HCT116 (cell line): ENCODE results near the gene KTN1. TPM values are rescaled to one million over a fixed set of nuclear protein-coding genes. Genes with fewer than 3 reads are reported as not detected.

Experiments used
- ATAC-seq: fragments of 200-7000 bp; cut with Tn5 transposase; 2 replicates; pipeline ENCODE4 v1.9.1; 2020; ENCODE audit warnings: mild to moderate bottlenecking, moderate library complexity
- BruUV-seq: library from RNA; stranded (reverse); fragments of 400-500 nt; replicated peaks from 2 replicates; lab custom pipeline; 2021; lab: Mats Ljungman, UMichigan
- CTCF ChIA-PET: fragments of 300-600 bp; sonication (Branson Sonifier 250); formaldehyde crosslinking; loops from one replicate; lab custom pipeline; 2021; ENCODE audit warnings: antibody characterized with exemption; lab: Charles Lee
- POLR2A ChIA-PET: fragments of 300-600, 350-600 bp; sonication (Branson Sonifier 250); formaldehyde crosslinking; loops from one replicate; lab custom pipeline; 2021; ENCODE audit warnings: antibody characterized with exemption; lab: Charles Lee
- RAD21 ChIA-PET, 2 experiments: fragments of 300-600 bp; sonication (Branson Sonifier 250); formaldehyde crosslinking; loops; one replicate each; lab custom pipeline; 2023; ENCODE audit warnings: low total read pairs in 2 of 2; ENCODE audit not compliant: uncharacterized antibody in 2 of 2, unreplicated experiment in 2 of 2, low non-redundant PET in 1 of 2; lab: Charles Lee
- DNase-seq: peaks from one replicate; pipeline ENCODE4 v3.0.0-alpha.2; 2010; ENCODE audit warnings: low read depth, low spot score
- H2AFZ ChIP-seq: fragments of 200-600 bp; shearing (Covaris generic), sonication (generic); 2 replicates; pipeline ENCODE4 v1.6.1; 2017; ENCODE audit warnings: low read depth, mixed run types, mixed read lengths, antibody characterized with exemption, low read length; ENCODE audit not compliant: poor library complexity, severe bottlenecking
- H3K27ac ChIP-seq: 2 replicates; pipeline ENCODE4 v1.5.1; 2012; ENCODE audit warnings: low read depth, low read length
- H3K27me3 ChIP-seq: fragments of 200-600 bp; sonication (generic); 2 replicates; pipeline ENCODE4 v1.6.1; 2016; ENCODE audit warnings: mixed run types, low read length, mixed read lengths; ENCODE audit not compliant: insufficient read depth
- H3K36me3 ChIP-seq, 2 experiments: fragments of 200-500 bp in 1 of 2; fragments of 200-600 bp in 1 of 2; sonication (Bioruptor generic) in 1 of 2; sonication (generic) in 1 of 2; 2 replicates each; pipeline versions ENCODE4 v1.5.1 to v1.6.1; 2014 to 2016; ENCODE audit warnings: low read length in 2 of 2, inconsistent platforms in 1 of 2, mixed read lengths in 1 of 2, mixed run types in 1 of 2; ENCODE audit not compliant: insufficient read depth in 2 of 2, control insufficient read depth in 1 of 2
- H3K4me1 ChIP-seq, 2 experiments: fragments of 200-600 bp in 1 of 2; sonication (generic) in 1 of 2; 2 replicates each; pipeline versions ENCODE4 v1.5.1 to v1.6.1; 2012 to 2017; ENCODE audit warnings: low read length in 2 of 2, inconsistent platforms in 1 of 2, mild to moderate bottlenecking in 1 of 2, mixed read lengths in 1 of 2, mixed run types in 1 of 2, moderate library complexity in 1 of 2; ENCODE audit not compliant: insufficient read depth in 2 of 2, control insufficient read depth in 1 of 2
- H3K4me2 ChIP-seq: fragments of 200-600 bp; sonication (generic); 2 replicates; pipeline ENCODE4 v1.6.1; 2017; ENCODE audit warnings: mixed run types, low read length, mixed read lengths
- H3K4me3 ChIP-seq, 2 experiments: fragments of 200-600 bp in 1 of 2; sonication (generic) in 1 of 2; replicated peaks in 1 of 2; 2 replicates each; pipeline ENCODE4 v1.5.1; 2011 to 2016; ENCODE audit warnings: low read length in 2 of 2, control low read depth in 1 of 2, low read depth in 1 of 2, mild to moderate bottlenecking in 1 of 2, mixed read lengths in 1 of 2, mixed run types in 1 of 2
- H3K79me2 ChIP-seq: fragments of 200-600 bp; sonication (generic); 2 replicates; pipeline ENCODE4 v1.6.1; 2017; ENCODE audit warnings: mild to moderate bottlenecking, mixed run types, low read length, moderate library complexity, mixed read lengths; ENCODE audit not compliant: insufficient read depth
- H3K9ac ChIP-seq: fragments of 200-600 bp; sonication (generic); 2 replicates; pipeline ENCODE4 v1.6.1; 2016; ENCODE audit warnings: low read length, mixed read lengths
- H3K9me2 ChIP-seq: fragments of 200-600 bp; sonication (generic), shearing (Covaris generic); 2 replicates; pipeline ENCODE4 v1.6.1; 2017; ENCODE audit warnings: mixed run types, mild to moderate bottlenecking, moderate library complexity; ENCODE audit not compliant: insufficient read depth
- H3K9me3 ChIP-seq, 2 experiments: fragments of 200-500 bp in 1 of 2; fragments of 200-600 bp in 1 of 2; sonication (Bioruptor generic) in 1 of 2; sonication (generic) in 1 of 2; 2 replicates each; pipeline ENCODE4 v1.6.1; 2014 to 2017; ENCODE audit warnings: low read length in 2 of 2, mixed read lengths in 2 of 2, inconsistent platforms in 1 of 2, low read depth in 1 of 2, mild to moderate bottlenecking in 1 of 2, mixed run types in 1 of 2, moderate library complexity in 1 of 2; ENCODE audit not compliant: control insufficient read depth in 1 of 2, insufficient read depth in 1 of 2
- H4K20me1 ChIP-seq: fragments of 200-600 bp; sonication (generic), shearing (Covaris generic); 2 replicates; pipeline ENCODE4 v1.6.1; 2017; ENCODE audit warnings: mixed run types, mild to moderate bottlenecking, moderate library complexity; ENCODE audit not compliant: insufficient read depth
- CBX3 ChIP-seq: IDR thresholded peaks from 2 replicates; pipeline ENCODE4 v1.6.1; 2012; ENCODE audit warnings: low read depth
- CEBPB ChIP-seq: IDR thresholded peaks from 2 replicates; pipeline ENCODE4 v1.6.1; 2012; ENCODE audit warnings: low read depth
- CTCF ChIP-seq, 3 experiments: fragments of 200-600 bp in 1 of 3; sonication (generic) in 1 of 3; IDR thresholded peaks in 2 of 3; conservative IDR thresholded peaks in 1 of 3; 2 replicates each; pipeline ENCODE4 v1.5.1; 2012 to 2017; ENCODE audit warnings: low read depth in 2 of 3, low read length in 2 of 3, antibody characterized with exemption in 1 of 3, borderline replicate concordance in 1 of 3, control low read depth in 1 of 3, mild to moderate bottlenecking in 1 of 3, mixed read lengths in 1 of 3, mixed run types in 1 of 3, moderate library complexity in 1 of 3; ENCODE audit not compliant: insufficient read depth in 1 of 3
- EGR1 ChIP-seq: IDR thresholded peaks from 2 replicates; pipeline ENCODE4 v1.6.1; 2012; ENCODE audit warnings: low read depth
- EZH2 ChIP-seq: fragments of 200-600 bp; sonication (generic); IDR thresholded peaks from 2 replicates; pipeline ENCODE4 v1.6.1; 2017; ENCODE audit warnings: antibody characterized with exemption, mixed run types
- JUND ChIP-seq: IDR thresholded peaks from 2 replicates; pipeline ENCODE4 v1.6.1; 2012
- RAD21 ChIP-seq: IDR thresholded peaks from 2 replicates; pipeline ENCODE4 v1.6.1; 2012; ENCODE audit warnings: low read depth, mild to moderate bottlenecking
- REST ChIP-seq: IDR thresholded peaks from 2 replicates; pipeline ENCODE4 v1.6.1; 2012; ENCODE audit warnings: low read depth
- SIN3A ChIP-seq: IDR thresholded peaks from 2 replicates; pipeline ENCODE4 v1.6.1; 2012; ENCODE audit warnings: low read depth
- SP1 ChIP-seq: IDR thresholded peaks from 2 replicates; pipeline ENCODE4 v1.6.1; 2012; ENCODE audit warnings: low read depth
- YY1 ChIP-seq: IDR thresholded peaks from 2 replicates; pipeline ENCODE4 v1.6.1; 2011; ENCODE audit warnings: low read length, low read depth, moderate library complexity, mild to moderate bottlenecking; ENCODE audit not compliant: insufficient replicate concordance; ENCODE audit errors: extremely low read depth
- ZFX ChIP-seq: fragments of 450-650 bp; IDR thresholded peaks from 2 replicates; pipeline ENCODE4 v1.6.1; 2017
- intact Hi-C: fragments of 100-400 bp; cut with micrococcal nuclease; formaldehyde crosslinking; loops from 2 replicates; pipeline ENCODE4 v1.10.0; 2022
- total RNA-seq: library from RNA; stranded (reverse); gene quantifications from one replicate; pipeline ENCODE4 v1.2.1, GENCODE V29; 2021; ENCODE audit not compliant: unreplicated experiment

The KTN1 gene
- total RNA-seq, 1 experiment from 2014 or later, result 105 TPM

- DNase-seq (no peak), ATAC-seq (no peak)
- Histone ChIP-seq H3K9me3 (no peaks in the 10 kb centered on the region), H3K9ac (no peak overlapping the region), H3K4me2 (no peak overlapping the region), H3K27me3 (no peaks in the 10 kb centered on the region), H3K36me3 (peaks cover 19 to 35% of the 10 kb centered on the region in 2 experiments; a peak in 3 of 4 replicates), H3K27ac (no peak overlapping the region), H3K4me3 (no peak overlapping the region), H3K79me2 (peaks cover 30% of the 10 kb centered on the region), H3K4me1 (no peaks in the 10 kb centered on the region), H4K20me1 (peaks cover 8% of the 10 kb centered on the region; the same call in 1 of the 2 replicates), H3K9me2 (no peaks in the 10 kb centered on the region), H2AFZ (no peak overlapping the region)
- RAD21 ChIA-PET, result no interaction called here
- intact Hi-C loops, result no loop called here
- CTCF ChIA-PET, result no interaction called here
- no TSS peak for BruUV-seq
- no peak for TF ChIP-seq CEBPB
- no peak for TF ChIP-seq CTCF (IDR thresholded peaks at IDR 0.05 in 2 of 3, conservative IDR thresholded peaks at IDR 0.05 in 1 of 3; ENCODE audit: borderline replicate concordance in 1 of 3, insufficient read depth in 1 of 3, low read depth in 2 of 3, low read length in 2 of 3)
- no peak for TF ChIP-seq SIN3A
- no peak for TF ChIP-seq RAD21
- TF ChIP-seq YY1, result no peak
- no peak for TF ChIP-seq CBX3
- TF ChIP-seq REST, result no peak
- TF ChIP-seq EGR1, result no peak
- no peak for TF ChIP-seq SP1
- TF ChIP-seq EZH2, result no peak
- TF ChIP-seq ZFX, result no peak
- no peak for TF ChIP-seq JUND
- TF ChIP-seq, all 23 proteins: peak for 0
- POLR2A ChIA-PET, result no interaction called here
Measured at GRCh38 chr14:55628426-55628825, 48.4 kb downstream of the KTN1 start.
